Measurements from ENCODE around the gene DGUOK. TPM values are rescaled to one million over a fixed set of nuclear protein-coding genes. Genes with fewer than 3 reads are reported as not detected.
"Not testable (repeated sequence)": the region's sequence is repeated elsewhere in the genome, so short reads cannot be mapped to it uniquely, and the experiment has no call there.

The DGUOK gene
- total and polyA plus RNA-seq, 12 donors, result 40.0 to 112 (median 60.0) TPM

DNA sequence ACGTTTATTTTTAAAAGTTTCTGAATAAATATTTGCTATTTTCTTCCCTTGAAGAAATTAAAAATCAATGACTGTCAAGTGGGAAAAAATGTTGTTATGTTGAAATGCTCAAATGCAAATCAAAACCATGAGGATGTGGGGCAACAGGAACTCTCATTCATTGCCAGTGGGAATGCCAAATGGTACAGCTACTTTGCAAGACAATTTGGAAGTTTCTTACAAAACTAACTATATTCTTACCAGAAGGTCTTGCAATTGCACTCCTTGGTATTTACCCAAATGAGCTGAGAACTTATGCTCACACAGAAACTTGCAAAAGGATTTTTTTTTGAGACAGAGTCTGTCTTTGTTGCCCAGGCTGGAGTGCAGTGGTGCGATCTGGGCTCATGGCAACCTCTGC lies 41.3 kb upstream of the DGUOK start:
- intact Hi-C loops (cut with DNase I), result no loop called here
- Histone ChIP-seq H3K27ac (no peak overlapping the region), H3K36me3 (replicated peaks in 1 of 2) (no peaks in the 10 kb centered on the region), H3K9me3 (replicated peaks in 1 of 3) (no peaks in the 10 kb centered on the region), H3K4me3 (no peak overlapping the region), H3K4me1 (replicated peaks in 1 of 2) (no peaks in the 10 kb centered on the region), H3K27me3 (peaks cover 8% of the 10 kb centered on the region)
- 42 to 53% (median 49%) methylated on average over 2 of the region's 2 CpGs for WGBS, 4 donors
- no peak for DNase-seq
- TF ChIP-seq POLR2A (IDR thresholded peaks at IDR 0.05), result no peak
- TF ChIP-seq, protein P1, sequence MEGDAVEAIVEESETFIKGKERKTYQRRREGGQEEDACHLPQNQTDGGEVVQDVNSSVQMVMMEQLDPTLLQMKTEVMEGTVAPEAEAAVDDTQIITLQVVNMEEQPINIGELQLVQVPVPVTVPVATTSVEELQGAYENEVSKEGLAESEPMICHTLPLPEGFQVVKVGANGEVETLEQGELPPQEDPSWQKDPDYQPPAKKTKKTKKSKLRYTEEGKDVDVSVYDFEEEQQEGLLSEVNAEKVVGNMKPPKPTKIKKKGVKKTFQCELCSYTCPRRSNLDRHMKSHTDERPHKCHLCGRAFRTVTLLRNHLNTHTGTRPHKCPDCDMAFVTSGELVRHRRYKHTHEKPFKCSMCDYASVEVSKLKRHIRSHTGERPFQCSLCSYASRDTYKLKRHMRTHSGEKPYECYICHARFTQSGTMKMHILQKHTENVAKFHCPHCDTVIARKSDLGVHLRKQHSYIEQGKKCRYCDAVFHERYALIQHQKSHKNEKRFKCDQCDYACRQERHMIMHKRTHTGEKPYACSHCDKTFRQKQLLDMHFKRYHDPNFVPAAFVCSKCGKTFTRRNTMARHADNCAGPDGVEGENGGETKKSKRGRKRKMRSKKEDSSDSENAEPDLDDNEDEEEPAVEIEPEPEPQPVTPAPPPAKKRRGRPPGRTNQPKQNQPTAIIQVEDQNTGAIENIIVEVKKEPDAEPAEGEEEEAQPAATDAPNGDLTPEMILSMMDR (IDR thresholded peaks at IDR 0.05), result no peak

- DNase-seq, result no peak
- 66 to 78% (median 75%) methylated on average over 4 of the region's 4 CpGs for WGBS, 4 donors
- H3K27ac ChIP-seq, result no peak overlapping the region
- no peaks in the 10 kb centered on the region for H3K4me1 ChIP-seq (replicated peaks in 1 of 2)
- H3K4me3 ChIP-seq, result no peak overlapping the region
- no peaks in the 10 kb centered on the region for H3K9me3 ChIP-seq (replicated peaks in 1 of 3)
- TF ChIP-seq POLR2A (IDR thresholded peaks at IDR 0.05), result no peak
- TF ChIP-seq, protein P1 (IDR thresholded peaks at IDR 0.05), result no peak
- intact Hi-C loops (cut with DNase I), result no loop called here
- no peaks in the 10 kb centered on the region for H3K36me3 ChIP-seq (replicated peaks in 1 of 2)
- peaks cover 8% of the 10 kb centered on the region for H3K27me3 ChIP-seq
These were observed 40.3 kb upstream of the DGUOK start for GRCh38 chr2:73886357-73886756.

DNA sequence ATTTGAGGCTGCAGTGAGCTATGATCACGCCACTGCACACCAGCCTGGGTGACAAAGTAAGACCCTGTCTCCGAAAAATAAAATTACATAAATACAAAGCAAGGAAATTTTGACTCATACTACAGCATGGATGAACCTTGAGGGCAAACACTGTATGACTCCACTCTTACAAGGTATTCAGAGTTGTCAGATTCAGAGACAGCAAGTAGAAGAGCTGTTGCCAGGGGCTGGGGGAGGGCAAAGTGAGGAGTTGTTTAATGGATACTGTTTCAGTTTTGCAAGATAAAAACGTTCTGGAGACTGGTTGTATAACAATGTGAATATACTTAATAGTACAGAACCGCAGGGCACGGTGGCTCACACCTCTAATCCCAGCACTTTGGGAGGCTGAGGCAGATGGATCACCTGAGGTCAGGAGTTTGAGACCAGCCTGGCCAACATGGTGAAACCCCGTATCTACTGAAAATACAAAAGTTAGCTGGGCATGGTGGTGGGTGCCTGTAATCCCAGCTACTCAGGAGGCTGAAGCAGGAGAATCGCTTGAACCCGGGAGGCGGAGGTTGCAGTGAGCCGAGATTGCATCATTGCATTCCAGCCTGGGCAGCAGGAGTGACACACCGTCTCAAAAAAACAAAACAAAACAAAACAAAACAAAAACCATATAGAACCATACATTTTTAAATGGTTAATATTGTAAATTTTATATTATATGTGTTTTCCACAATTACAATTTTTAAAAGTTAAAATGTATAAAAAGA lies 38.9 kb upstream of the DGUOK start:
- H3K4me3 ChIP-seq; H3K9me3 ChIP-seq (replicated peaks in 1 of 3); H3K27ac ChIP-seq; H3K27me3 ChIP-seq; H3K36me3 ChIP-seq (replicated peaks in 1 of 2); H3K4me1 ChIP-seq (replicated peaks in 1 of 2); DNase-seq; intact Hi-C loops (cut with DNase I): not testable (repeated sequence)
- WGBS, 4 donors, result 71 to 83% (median 75%) methylated on average over 11 of the region's 11 CpGs

DNA sequence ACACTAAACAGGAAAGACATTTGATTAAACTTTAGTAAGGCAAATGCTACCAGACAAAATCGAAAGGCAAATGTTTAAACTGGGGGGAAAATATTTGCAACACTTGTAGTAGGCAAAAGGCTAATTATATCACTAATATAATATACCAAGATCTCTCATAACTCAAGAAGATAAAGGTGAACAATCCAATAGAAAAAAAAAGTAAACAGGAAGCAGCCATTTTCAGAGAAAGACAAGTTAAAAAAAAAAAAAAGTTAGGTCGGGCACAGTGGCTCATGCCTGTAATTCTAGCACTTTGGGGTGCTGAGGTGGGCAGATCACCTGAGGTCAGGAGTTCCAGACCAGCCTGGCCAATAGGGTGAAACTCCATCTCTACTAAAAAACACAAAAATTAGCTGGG lies 38.3 kb upstream of the DGUOK start:
- WGBS, 4 donors, result 58 to 68% (median 62%) methylated on average over 2 of the region's 2 CpGs
- Histone ChIP-seq H3K9me3 (replicated peaks in 1 of 3) (no peaks in the 10 kb centered on the region), H3K4me1 (replicated peaks in 1 of 2) (no peaks in the 10 kb centered on the region), H3K27me3 (peaks cover under 1% of the 10 kb centered on the region), H3K4me3 (no peak overlapping the region), H3K27ac (no peak overlapping the region), H3K36me3 (replicated peaks in 1 of 2) (no peaks in the 10 kb centered on the region)
- intact Hi-C loops (cut with DNase I), result no loop called here
- no peak for DNase-seq
- TF ChIP-seq, protein P1 (IDR thresholded peaks at IDR 0.05), result no peak
- TF ChIP-seq POLR2A (IDR thresholded peaks at IDR 0.05), result no peak

GRCh38 chr2:73889206-73889605 lies 37.5 kb upstream of the DGUOK start:
- Histone ChIP-seq H3K9me3 (replicated peaks in 1 of 3) (no peaks in the 10 kb centered on the region), H3K36me3 (replicated peaks in 1 of 2) (no peaks in the 10 kb centered on the region), H3K27ac (no peak overlapping the region), H3K27me3 (no peaks in the 10 kb centered on the region), H3K4me1 (replicated peaks in 1 of 2) (no peaks in the 10 kb centered on the region), H3K4me3 (no peak overlapping the region)
- WGBS, 4 donors, result 63 to 70% (median 64%) methylated on average over 5 of the region's 5 CpGs
- intact Hi-C loops (cut with DNase I), result no loop called here
- TF ChIP-seq, protein P1 (IDR thresholded peaks at IDR 0.05), result no peak
- DNase-seq, result no peak

Measured in adrenal gland (tissue), 12 donors.